HEK293 (cell line): ENCODE results near the gene SSX5.
"Not testable (repeated sequence)": the region's sequence is repeated elsewhere in the genome, so short reads cannot be mapped to it uniquely, and the experiment has no call there.

ENCODE experiments used
- CTCF ChIA-PET: fragments of 350-600 bp; formaldehyde crosslinking; extraction: SDS; loops from one replicate; lab custom pipeline; 2021; ENCODE audit warnings: antibody characterized with exemption; lab: Yijun Ruan, JAX
- POLR2A ChIA-PET: fragments of 300-600 bp; formaldehyde crosslinking; extraction: SDS; loops from one replicate; lab custom pipeline; 2020; ENCODE audit warnings: antibody characterized with exemption, inconsistent platforms; lab: Yijun Ruan, JAX
- H3K27ac ChIP-seq: fragments of 200-500 bp; sonication (Bioruptor generic); 2 replicates; pipeline ENCODE4 v1.5.1; 2014; ENCODE audit warnings: low read depth, low read length, control low read depth, inconsistent platforms; ENCODE audit errors: extremely low read depth
- H3K36me3 ChIP-seq, 2 experiments: fragments of 200-500 bp in 1 of 2; sonication (Bioruptor generic) in 1 of 2; 1 replicate in 1 of 2; 2 replicates in 1 of 2; pipeline ENCODE4 v1.5.1; 2014 to 2017; ENCODE audit warnings: inconsistent platforms in 2 of 2, low read length in 2 of 2; ENCODE audit not compliant: control insufficient read depth in 2 of 2, insufficient read depth in 1 of 2
- H3K4me1 ChIP-seq: fragments of 200-500 bp; sonication (Bioruptor generic); 2 replicates; pipeline ENCODE4 v1.5.1; 2014; ENCODE audit warnings: mild to moderate bottlenecking, low read length, inconsistent platforms; ENCODE audit not compliant: control insufficient read depth, insufficient read depth
- H3K4me3 ChIP-seq: 2 replicates; pipeline ENCODE4 v1.5.1; 2011; ENCODE audit warnings: low read depth, mild to moderate bottlenecking, control low read depth, low read length, moderate library complexity
- H3K9me3 ChIP-seq: fragments of 200-500 bp; sonication (Bioruptor generic); 2 replicates; pipeline ENCODE4 v1.5.1; 2014; ENCODE audit warnings: low read depth, low read length, inconsistent platforms; ENCODE audit not compliant: control insufficient read depth, insufficient read depth

Gene SSX5

GRCh38 chrX:48139076-48139475 lies 57.5 kb downstream of the SSX5 start:
- H3K4me1 ChIP-seq, H3K9me3 ChIP-seq, H3K36me3 ChIP-seq, H3K27ac ChIP-seq, CTCF ChIA-PET, POLR2A ChIA-PET, H3K4me3 ChIP-seq: not testable (repeated sequence)
